ENCODE measurements around the gene GALNT11. TPM values are rescaled to one million over a fixed set of nuclear protein-coding genes. Genes with fewer than 3 reads are reported as not detected.
"Not testable (repeated sequence)": the region's sequence is repeated elsewhere in the genome, so short reads cannot be mapped to it uniquely, and the experiment has no call there.

The GALNT11 gene
- total RNA-seq, 1 donor from 2014 or later, result 9.0 TPM

DNA sequence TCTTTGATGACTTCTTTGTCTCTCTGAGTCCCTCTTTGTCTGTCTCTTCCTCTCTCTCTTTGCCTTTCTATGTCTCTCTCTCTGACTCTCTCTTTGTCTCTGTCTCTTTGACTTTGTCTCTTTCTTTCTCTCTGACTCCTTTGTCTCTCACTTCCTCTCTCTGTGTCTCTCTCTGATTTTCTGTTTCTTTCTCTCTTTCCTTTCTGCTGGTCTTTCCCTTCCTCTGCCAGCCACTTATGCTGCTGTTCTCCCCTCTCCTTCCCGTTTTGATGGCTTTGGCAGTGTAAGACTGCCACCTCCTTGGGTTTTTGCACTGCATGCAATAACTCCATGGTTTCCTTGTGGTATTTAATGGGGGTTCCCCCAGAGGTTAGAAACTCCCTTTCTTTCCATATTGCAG lies 5.2 kb downstream of the GALNT11 start:
- DNase-seq; ATAC-seq (ENCODE audit: low read depth); H3K27ac Mint-ChIP-seq; H3K36me3 Mint-ChIP-seq (ENCODE audit: low read depth); POLR2A ChIA-PET; H3K4me3 Mint-ChIP-seq; H3K9me3 Mint-ChIP-seq; H3K27me3 Mint-ChIP-seq: not testable (repeated sequence)
- peaks cover 14% of the 10 kb centered on the region for H3K4me1 Mint-ChIP-seq
- CTCF ChIA-PET, result interaction anchor here (1.2 kb wide), 1 partner anchor 247 kb away, joined by 3 read pairs; no protein-coding TSS in a partner anchor
- intact Hi-C loops (cut with micrococcal nuclease), result loop anchor here (1.0 kb wide), 1 partner anchor 247 kb away; no protein-coding TSS in a partner anchor

DNA sequence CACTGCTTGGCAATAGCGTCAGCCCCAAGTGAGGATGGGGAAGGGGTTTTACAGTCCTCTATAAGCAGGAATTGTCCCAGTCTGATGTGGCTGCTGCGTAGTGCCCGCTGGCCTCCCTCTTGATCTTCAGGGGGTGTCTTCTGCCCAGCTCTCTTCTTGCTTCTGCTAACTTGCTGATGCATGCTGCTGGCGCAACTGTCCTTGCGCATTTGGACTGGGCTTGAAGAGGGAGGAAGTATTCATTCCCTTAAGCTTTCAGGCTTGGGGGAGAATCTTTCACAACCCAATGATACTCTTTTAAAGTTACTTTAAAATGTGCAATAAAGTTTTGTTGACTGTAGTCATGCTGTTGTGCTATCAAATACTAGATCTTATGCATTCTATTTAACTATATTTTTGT lies 10.3 kb downstream of the GALNT11 start:
- ATAC-seq (ENCODE audit: low read depth) (no peak), DNase-seq (no peak)
- CTCF ChIA-PET, result no interaction called here
- Mint-ChIP-seq H3K36me3 (ENCODE audit: low read depth) (peaks cover 37% of the 10 kb centered on the region), H3K9me3 (peaks cover 26% of the 10 kb centered on the region), H3K27me3 (no peaks in the 10 kb centered on the region), H3K4me3 (no peak overlapping the region), H3K4me1 (peaks cover 2% of the 10 kb centered on the region), H3K27ac (no peak overlapping the region)
- POLR2A ChIA-PET, result no interaction called here
- intact Hi-C loops (cut with micrococcal nuclease), result no loop called here
- TF ChIP-seq, protein P1, sequence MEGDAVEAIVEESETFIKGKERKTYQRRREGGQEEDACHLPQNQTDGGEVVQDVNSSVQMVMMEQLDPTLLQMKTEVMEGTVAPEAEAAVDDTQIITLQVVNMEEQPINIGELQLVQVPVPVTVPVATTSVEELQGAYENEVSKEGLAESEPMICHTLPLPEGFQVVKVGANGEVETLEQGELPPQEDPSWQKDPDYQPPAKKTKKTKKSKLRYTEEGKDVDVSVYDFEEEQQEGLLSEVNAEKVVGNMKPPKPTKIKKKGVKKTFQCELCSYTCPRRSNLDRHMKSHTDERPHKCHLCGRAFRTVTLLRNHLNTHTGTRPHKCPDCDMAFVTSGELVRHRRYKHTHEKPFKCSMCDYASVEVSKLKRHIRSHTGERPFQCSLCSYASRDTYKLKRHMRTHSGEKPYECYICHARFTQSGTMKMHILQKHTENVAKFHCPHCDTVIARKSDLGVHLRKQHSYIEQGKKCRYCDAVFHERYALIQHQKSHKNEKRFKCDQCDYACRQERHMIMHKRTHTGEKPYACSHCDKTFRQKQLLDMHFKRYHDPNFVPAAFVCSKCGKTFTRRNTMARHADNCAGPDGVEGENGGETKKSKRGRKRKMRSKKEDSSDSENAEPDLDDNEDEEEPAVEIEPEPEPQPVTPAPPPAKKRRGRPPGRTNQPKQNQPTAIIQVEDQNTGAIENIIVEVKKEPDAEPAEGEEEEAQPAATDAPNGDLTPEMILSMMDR (IDR thresholded peaks at IDR 0.05), result no peak

DNA sequence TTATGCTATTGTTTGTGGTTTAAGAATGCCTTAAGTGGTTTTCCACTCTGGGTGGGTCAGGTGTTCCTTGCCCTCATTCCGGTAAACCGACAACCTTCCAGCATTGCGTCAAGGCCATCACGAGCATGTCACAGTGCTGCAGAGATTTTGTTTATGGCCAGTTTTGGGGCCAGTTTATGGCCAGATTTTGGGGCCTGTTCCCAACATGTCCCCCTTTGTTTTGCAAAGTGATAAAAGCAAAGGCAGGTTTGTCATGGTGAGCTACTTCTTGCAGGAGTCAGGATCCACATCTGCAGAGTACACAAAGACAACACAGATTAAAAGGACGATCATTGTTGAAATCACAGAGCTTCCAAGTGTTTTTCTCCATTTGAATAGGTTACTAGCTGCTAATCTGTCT lies 12.9 kb downstream of the GALNT11 start:
- Mint-ChIP-seq H3K36me3 (ENCODE audit: low read depth) (peaks cover 40% of the 10 kb centered on the region), H3K9me3 (peaks cover 30% of the 10 kb centered on the region)
- DNase-seq; H3K4me3 Mint-ChIP-seq; ATAC-seq (ENCODE audit: low read depth); H3K4me1 Mint-ChIP-seq; H3K27ac Mint-ChIP-seq; CTCF ChIA-PET; H3K27me3 Mint-ChIP-seq; POLR2A ChIA-PET; intact Hi-C loops (cut with micrococcal nuclease): not testable (repeated sequence)

DNA sequence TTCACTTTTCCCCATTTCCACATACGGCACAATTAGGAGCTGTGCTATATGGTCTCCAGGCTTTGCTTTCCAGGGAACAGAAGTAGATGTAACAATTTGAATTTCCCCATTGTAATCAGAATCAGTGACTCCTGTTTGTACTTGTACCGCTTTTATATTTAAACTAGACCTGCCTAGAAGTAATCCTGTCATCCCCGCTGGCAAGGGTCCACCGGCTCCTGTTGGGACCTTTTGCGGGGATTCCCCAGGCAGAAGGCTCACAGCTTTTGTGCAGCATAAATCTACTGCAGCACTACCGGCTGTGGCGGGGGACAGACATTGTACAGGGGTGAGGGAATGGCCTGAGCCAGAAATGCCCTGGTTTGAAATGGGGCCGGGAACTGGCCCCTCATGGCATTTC lies 17.6 kb downstream of the GALNT11 start:
- Mint-ChIP-seq H3K9me3 (peaks cover 44% of the 10 kb centered on the region), H3K36me3 (ENCODE audit: low read depth) (peaks cover 47% of the 10 kb centered on the region)
- ATAC-seq (ENCODE audit: low read depth); DNase-seq; POLR2A ChIA-PET; H3K4me1 Mint-ChIP-seq; H3K27me3 Mint-ChIP-seq; CTCF ChIA-PET; H3K27ac Mint-ChIP-seq; H3K4me3 Mint-ChIP-seq; intact Hi-C loops (cut with micrococcal nuclease): not testable (repeated sequence)

DNA sequence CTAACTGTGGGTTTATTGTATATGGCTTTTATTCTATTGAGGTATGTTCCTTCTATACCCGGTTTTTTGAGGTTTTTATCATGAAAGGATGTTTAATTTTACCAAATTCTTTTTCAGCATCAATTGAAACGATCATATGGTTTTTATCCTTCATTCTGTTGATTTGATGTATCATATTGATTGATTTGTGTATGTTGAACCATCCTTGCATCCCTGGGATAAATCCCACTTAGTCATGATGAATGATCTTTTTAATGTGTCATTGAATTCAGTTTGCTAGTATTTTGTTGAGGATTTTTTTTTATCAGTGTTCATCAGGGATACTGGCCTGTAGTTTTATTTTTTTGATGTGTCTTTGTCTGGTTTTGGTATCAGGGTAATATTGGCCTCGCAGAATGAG lies 19.4 kb downstream of the GALNT11 start:
- peaks cover 41% of the 10 kb centered on the region for H3K9me3 Mint-ChIP-seq
- H3K4me1 Mint-ChIP-seq, result not testable (repeated sequence)
- peaks cover 41% of the 10 kb centered on the region for H3K36me3 Mint-ChIP-seq (ENCODE audit: low read depth)

DNA sequence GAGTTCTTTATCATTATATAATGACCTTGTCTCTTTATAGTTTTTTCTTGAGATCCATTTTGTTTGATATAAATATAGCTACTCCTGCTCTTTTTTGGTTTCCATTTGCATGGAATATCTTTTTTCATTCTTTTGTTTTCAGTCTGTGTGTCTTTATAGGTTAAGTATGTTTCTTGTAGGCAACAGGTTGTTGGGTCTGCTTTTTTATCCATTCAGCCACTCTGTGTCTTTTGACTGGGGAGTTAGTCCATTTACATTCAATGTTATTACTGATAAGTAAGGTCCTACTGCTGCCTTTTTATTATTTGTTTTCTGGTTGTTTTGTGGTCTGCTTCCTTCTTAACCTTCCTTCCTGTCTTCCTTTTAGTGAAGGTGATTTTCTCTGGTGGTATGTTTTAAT lies 21.1 kb downstream of the GALNT11 start:
- H3K4me3 Mint-ChIP-seq, result no peak overlapping the region
- DNase-seq (no peak), ATAC-seq (ENCODE audit: low read depth) (no peak)
- peaks cover 40% of the 10 kb centered on the region for H3K36me3 Mint-ChIP-seq (ENCODE audit: low read depth)
- H3K4me1 Mint-ChIP-seq, result no peaks in the 10 kb centered on the region
- CTCF ChIA-PET, result no interaction called here
- no peaks in the 10 kb centered on the region for H3K27me3 Mint-ChIP-seq
- intact Hi-C loops (cut with micrococcal nuclease), result no loop called here
- H3K27ac Mint-ChIP-seq, result no peak overlapping the region
- TF ChIP-seq, protein P1 (IDR thresholded peaks at IDR 0.05), result no peak
- H3K9me3 Mint-ChIP-seq, result peaks cover 36% of the 10 kb centered on the region
- POLR2A ChIA-PET, result no interaction called here

More for the DNA sequence above, 19.4 kb downstream of the GALNT11 start:
- CTCF ChIA-PET; H3K27me3 Mint-ChIP-seq; DNase-seq; H3K4me3 Mint-ChIP-seq; H3K27ac Mint-ChIP-seq; intact Hi-C loops (cut with micrococcal nuclease); ATAC-seq (ENCODE audit: low read depth); POLR2A ChIA-PET: not testable (repeated sequence)

DNA sequence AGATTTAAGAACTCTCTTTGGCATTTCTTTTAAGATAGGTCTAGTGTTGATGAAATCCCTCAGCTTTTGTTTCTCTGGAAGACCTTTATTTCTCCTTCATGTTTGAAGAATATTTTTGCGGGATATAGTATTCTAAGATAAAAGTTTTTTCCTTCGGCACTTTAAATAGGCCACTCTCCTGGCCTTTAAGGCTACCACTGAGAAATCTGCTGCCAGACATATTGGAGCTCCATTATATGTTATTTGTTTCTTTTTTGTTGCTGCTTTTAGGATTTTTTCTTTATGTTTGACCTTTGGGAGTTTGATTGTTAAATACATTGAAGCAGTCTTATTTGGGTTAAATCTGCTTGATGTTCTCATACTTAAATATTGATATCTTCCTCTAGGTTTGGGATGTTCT lies 22.6 kb downstream of the GALNT11 start:
- POLR2A ChIA-PET, result no interaction called here
- H3K27me3 Mint-ChIP-seq, result no peaks in the 10 kb centered on the region
- CTCF ChIA-PET, result no interaction called here
- H3K27ac Mint-ChIP-seq, result no peak overlapping the region
- TF ChIP-seq, protein P1 (IDR thresholded peaks at IDR 0.05), result no peak
- peaks cover 37% of the 10 kb centered on the region for H3K36me3 Mint-ChIP-seq (ENCODE audit: low read depth)
- DNase-seq (no peak), ATAC-seq (ENCODE audit: low read depth) (no peak)
- no peak overlapping the region for H3K4me3 Mint-ChIP-seq
- intact Hi-C loops (cut with micrococcal nuclease), result no loop called here
- H3K4me1 Mint-ChIP-seq, result no peaks in the 10 kb centered on the region
- H3K9me3 Mint-ChIP-seq, result peaks cover 33% of the 10 kb centered on the region
